DMS 273 treated with DMSO at 0.1 percent for 48 hours (cell line): Measurements from ENCODE around the gene COMT.
"Not testable (repeated sequence)": the region's sequence is repeated elsewhere in the genome, so short reads cannot be mapped to it uniquely, and the experiment has no call there.

Experiments
- DNase-seq: peaks from one replicate; lab custom pipeline; 2025; lab: John Stamatoyannopoulos, UW

Gene COMT

DNA sequence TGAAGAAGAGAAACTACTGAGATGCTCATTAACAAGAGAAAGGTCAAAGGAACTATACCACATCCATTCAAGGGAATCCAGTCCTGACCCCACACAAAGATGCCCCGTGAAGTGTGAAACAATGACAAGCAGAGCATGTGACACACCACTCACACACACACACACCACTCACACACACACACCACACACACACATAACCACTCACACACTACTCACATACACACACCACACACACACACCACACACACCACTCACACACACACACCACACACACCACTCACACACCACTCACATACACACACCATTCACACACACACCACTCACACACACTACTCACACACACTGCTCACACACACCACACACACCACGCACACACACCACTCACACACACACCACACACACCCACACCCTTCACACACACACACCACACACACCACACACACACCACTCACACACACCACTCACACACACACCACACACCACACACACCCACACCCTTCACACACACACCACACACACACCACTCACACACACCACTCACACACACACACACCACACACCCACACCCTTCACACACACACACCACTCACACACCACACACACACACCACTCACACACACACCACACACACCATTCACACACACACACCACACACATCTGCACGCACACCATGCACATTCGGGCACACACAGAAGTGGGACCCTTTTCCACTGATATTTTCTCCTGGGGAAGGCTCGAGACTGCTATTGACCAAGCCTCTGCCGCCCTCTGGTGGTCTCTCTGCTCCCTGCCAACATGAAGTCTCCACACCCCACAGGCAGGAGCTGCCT is 32.0 kb upstream of the COMT start:
- DNase-seq: peak; percentile 7

DNA sequence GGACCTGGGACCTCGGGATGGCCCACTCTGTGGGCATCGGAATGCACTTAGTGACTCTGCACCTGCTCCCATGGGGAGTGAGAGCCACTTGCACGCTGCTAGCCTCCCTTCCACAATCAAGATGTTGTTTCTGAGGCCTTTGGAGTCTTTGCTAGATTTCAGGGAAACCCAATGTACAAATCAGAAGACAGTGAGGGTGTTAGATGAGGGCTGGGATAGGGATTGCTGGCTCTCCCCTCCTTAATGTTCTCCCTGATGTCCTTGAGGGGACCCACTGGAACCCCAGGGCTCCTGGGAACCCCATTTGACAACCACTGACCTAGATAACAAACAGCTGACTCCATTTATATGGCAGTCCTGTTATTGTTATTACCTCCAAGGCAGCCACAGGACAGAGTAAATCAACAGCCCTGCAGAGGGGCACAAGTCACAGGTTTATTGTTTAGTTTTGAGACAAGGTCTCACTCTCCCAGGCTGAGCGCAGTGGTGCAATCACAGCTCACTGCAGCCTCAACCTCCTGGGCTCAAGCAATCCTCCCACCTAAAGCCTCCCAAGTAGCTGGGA is 31.3 kb upstream of the COMT start:
- no peak for DNase-seq

DNA sequence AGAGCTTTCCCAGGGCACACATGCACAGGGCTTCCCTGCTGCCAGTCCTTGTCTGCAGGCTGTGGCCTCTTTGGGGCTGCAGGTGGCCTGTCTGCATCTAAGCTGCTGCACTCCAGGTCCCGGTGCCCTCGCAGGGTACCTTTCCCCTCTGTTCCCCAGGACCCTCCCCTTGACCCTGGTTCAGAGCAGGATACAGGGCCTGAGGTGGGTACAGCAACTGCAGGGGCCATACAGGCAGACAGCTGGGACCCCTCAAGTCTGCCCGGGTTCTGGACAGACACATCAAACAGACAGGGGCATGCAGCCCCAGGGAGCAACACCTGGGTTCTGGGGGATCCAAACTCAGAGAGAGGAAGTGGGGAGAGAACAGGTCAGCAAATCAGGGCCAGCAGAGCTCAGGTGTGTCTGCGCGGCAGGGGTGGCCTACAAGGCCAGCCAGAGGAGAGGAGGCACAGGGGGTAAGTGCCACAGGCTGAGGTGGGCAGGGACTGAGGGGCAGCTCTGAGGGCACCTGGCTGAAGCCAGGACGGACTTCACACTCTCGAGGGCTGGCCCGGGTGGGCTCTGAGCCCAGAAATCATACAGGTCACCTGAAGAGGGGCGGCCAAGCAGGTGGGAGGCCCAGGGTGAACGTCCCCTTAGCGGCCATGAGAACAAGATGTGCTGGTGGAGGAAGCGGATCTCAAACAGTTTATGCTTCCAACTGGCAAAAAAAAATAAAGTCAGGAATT is 29.9 kb upstream of the COMT start:
- DNase-seq: no peak

DNA sequence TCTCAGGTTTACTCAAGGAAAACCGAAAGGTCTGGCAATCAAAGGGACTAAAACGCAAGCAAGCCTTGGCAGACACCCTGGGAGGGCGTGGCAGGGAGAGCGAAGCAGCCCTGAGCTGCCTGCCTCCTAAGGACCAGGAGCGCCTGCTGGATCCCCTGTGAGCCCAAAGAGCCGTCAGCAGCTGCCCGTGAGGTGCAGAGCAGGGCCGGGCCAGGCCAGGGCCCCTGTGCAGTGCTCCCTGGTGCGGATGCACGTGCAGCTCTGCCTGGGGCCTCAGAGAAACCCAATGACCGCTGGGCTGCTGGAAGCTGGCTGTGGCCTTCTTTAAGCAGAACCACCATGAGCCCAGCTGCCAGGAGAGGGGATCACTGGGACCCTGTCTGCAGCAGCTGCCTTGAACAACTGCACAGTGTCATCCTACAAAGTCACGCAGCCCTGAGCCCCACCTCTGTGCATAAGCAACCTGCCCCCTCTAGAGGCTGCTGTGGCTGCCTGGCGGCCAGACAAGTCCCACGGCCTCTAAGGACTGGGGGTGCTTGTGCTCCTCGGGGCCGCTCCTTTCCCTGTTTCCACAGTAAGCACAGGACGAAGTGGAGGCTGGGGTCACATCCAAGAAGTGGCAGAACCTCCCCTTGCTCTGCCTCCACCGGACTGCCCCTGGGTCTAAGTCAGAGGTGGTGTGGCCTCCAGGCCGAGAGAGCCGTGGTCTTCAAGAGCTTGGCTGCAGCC is 29.1 kb upstream of the COMT start:
- no peak for DNase-seq

DNA sequence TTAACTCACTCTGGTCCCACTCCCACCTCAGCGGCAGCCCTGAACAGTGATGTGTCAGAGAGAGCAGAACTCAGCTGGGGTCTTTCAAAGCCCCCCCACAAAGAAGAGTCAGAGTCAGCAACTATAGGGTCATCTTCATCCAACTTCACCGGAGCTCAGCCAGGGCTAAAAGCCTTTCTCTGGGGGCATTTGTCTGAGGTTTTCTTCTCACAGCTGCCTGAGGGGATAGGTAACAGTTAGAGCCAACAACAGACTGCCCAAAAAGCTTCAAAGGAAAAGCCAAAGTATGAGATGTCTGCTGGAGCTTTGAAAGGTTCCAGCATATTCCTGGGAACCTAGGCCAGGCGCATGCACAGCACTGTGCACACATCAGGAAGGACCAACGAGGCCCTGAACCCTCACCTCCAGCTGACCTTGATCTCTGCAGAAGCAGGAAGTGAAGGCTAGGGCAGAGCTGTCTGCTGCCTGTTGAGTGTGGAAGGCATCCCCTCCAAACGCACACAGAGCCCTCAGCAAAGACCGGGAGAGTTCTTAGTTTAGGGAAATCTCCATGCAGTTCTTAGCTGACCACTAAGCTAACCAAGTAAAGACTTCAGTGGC is 28.1 kb upstream of the COMT start:
- DNase-seq: no peak

DNA sequence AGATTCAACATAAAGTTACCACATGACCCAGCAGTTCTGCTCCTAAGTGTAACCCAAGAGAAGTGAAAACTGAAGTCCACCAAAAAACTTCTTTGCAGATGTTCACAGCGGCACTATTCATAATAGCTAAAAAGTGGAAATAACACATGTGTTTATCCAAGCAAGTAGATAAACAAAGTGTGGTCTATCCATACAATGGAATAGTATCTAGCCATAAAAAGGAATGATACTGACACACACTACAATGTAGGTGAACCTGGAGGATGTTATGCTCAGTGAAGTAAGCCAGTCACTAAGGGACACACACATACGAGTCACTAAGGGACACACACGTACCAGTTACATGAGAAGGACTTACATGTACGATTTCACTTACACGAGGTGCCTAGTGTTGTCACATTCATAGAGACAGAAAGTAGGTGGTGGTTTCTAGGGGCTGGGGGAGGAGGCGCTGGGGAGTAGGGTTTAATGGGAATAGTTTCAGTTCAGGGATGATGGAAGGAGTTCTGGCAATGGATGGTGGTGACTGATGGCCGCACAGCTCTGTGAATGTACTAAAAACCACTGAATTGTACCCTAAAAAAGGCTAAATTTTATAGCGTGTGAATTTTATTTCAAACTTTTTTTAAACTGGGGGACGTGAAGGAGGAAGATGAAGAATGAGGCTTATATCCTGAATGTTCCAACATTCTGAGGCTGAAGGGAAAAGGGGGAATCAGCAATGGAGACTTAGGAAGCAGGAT is 27.2 kb upstream of the COMT start:
- no peak for DNase-seq

DNA sequence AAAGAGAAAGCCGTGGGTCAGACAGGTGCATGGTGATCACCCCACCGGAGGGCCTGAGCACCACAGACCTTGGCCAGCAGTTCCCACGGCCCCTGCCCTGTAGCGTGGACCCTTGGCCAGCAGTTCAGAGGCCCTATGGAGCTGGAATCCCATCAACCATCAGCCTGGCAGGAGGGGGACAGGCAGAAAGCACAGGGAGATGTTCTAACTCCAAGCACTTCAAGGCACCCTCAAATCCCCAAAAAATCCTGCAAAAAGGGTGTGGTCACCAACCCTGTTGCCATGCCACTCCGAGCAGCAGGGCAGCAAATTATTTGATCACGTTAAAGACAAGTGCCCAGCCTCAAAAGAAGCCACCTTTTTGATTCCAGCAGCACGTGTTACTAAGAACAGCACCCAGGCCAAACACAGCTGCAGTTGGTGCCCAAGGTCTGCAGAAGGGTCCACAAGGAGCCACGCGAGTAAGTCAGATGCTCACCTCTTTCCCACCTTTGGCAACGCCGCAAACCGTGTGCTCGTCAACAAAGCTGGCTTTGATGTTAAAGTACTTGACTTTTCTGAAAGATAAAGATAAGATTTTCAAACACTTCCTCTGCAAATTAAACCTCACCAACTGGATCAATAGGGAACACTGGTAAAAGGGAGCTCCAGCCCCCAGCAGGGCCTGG is 26.2 kb upstream of the COMT start:
- DNase-seq: no peak

DNA sequence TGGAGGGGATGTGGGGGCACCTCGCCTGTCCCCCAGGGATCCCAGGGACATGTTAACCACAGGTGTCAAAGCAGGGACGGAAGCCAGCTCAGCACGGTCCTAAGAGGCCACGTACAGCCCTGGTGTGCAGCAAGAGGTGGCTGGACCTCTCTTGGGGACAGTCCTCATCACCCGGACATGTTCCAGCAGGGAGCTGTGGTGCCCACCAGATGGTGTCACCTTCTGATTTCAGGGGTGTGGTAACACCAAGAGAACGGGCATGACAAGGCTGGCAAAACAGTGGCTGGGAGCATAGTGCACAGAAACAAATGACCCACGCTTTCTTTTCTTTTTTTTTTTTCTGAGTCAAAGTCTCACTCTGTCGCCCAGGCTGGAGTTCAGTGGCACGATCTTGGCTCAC is 25.6 kb upstream of the COMT start:
- no peak for DNase-seq

DNA sequence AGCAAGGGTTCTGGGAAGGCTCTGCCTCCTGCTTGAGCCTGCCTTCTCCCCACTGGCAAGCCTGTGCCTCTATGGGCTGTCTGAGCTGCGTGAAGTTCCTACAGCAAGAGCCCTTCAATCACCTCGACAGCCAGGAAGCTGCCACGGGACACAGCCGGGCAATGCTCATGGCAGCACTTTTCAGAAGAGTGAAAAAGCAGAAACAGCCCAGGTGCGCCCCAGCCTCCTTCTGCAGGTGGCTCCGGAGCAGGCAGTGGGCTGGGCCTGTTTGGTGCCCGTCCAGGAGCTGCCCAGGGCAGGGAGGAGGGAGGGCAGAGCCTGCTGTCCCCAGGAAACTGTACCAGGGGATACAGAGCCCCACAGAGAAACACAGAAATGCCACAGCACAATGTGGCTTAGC is 24.6 kb upstream of the COMT start:
- no peak for DNase-seq

DNA sequence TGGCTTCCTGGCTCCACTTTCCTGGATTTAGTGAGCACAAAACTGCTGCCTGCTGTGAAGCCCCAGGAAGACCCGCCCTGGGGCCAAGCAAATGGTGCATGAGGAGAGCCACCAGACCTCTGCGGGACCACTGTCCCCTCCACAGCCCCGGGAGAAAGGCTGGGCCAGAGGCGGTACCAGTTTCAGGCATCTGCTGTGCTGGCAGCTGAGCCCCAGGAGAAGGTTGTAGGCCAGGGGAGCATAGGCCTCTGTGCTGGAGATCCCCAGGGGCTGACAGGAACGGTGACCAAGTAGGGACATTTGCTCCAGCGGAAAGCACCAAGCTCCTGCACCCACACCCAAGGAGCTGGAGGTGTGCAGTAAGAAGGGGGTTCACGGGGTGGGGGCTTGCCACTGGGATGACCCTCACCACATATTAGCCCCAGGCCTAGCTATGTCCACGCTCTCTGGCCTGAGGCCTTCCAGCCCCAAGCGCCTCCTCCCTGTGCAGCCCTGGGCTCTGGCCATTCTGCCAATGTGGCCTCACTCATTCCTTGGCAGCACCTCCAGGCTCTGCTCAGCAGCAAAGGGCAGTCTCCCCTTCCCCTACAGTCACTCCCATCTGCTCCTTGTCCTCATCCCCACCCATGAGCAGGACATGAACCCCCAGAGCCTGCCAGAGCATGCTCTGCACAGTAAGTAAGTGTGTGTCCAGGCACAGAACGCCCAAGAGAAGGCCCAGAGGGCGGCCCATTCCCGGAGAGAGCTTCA is 24.0 kb upstream of the COMT start:
- no peak for DNase-seq

DNA sequence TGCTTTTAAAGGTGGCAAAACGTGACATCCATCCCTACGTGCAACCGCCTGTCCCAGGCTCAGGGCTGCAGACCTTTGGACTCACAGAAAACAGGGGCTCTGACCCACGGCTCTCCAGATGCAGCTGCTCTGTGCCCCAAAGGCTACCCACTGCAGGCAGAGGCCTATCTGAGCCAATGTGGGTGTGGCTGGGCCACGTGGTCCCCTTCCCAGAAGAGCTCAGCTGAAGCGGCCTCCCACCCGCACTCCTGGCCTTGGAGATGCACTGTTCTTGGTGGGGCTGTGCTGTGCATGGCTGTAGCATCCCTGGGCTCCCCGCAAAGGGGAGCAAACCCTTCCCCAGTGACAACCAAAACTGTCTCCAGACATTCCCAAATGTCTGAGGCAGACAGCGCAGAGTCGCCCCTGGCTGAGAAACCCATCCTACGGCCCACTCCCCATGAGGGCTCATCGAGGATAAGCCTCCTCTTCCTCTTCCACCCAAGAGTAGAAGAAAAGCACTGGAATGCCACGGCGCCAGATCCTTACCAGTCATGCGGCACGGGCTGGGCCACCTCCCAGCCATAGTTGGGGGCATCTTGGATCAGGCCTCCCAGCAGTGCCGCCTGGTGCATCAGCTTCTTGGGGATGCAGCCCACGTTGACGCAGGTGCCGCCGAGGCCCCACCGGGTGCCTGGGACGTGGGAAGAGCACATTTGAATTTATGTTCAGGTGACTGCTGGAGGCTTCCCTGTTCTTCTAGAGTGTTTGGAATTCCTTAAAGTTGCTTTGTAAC is 23.1 kb upstream of the COMT start:
- DNase-seq: no peak

DNA sequence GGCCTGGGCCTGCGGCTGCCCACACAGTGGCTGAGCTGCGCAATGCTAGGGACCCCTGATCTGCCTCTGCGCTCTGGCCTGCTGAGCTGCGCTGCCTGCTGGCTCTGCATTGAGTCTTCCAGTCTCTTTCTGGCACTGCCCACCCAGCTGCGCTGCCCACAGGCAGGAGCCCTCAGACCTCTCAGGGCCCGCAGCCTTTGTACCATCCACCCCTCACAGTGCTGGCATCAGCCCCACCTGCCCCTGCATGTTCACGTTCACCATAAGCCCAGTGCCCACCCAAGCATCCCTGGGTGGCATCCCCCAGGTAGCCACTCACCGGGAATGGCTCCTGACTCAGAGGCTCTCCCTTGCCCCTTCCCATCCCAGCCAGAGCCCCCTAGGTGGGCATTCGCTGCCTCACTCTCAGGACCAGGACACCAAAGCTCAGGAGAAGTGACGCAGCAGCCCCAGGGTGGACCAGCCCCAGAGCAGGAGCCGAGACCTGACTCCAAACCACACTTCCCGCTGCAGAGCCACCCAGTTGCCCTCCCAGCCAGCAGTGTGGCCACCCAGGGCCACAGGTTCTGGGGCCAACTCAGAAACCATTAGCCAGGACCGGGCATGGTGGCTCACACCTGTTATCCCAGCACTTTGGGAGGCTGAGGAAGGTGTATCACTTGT is 21.7 kb upstream of the COMT start:
- DNase-seq: no peak

DNA sequence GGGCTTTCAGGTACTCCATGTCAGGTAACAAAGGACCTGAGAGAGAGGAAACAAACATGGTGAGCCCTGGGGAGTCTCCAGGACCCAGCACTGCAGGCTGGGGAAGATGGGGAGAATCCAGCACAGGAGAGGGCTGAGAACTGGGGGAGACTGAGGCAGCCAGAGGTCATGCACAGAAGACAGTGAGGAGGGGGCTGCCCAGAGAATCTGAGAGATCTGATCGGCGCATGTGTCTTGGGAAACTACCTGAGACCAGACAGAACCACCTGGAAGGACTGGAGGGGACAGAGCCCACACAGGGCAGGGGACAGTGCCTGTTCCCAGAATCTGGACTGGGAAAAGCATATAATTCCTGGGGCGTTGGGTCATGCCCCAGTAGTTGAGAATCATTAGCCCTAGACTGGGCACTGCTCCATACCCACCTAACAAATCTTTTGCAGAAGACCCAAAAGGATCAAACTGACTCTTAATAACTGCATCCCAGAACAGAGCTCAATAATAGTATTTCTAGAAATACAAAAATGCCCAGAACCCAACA is 20.0 kb upstream of the COMT start:
- DNase-seq: no peak

DNA sequence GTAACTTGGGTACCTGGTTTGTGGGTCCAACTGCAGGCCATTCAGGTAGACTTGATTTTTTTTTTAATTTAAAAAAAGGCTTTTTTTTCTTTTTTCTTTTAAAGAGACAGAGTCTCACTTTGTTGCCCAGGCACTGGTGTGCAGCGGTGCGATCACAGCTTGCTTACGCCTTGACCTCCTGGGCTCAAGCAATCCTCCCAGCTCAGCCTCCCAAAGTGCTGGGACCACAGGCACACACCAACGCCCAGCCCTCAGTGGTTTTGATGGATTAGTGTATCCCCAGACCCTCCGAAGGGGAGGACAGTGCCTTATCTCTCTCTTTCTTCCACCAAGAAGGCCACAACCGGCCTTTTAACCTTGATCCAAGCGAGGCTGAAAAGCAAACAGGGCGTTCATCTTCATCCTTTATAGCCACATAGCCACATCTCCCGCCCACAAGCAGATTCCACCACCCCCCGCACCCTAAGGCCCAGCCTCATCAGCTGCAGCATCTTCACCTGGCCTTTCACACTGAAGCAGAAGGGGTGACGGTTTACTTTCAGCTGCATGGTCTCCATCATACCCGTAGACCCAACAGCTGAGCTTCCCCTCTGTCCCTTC is 17.6 kb upstream of the COMT start:
- DNase-seq: no peak

DNA sequence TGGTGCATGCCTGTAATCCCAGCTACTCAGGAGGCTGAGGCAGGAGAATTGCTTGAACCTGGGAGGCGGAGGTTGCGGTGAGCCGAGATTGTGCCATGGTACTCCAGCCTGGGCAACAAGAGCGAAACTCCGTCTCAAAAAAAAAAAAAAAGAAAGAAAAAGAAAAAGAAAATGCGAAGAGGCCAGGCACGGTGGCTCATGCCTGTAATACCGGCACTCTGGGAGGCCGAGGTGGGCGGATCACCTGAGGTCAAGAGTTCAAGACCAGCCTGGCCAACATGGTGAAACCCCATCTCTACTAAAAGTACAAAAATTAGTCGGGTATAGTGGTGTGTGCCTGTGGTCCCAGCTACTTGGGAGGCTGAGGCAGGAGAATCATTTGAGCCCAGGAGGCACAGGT is 15.5 kb upstream of the COMT start:
- DNase-seq: not testable (repeated sequence)

DNA sequence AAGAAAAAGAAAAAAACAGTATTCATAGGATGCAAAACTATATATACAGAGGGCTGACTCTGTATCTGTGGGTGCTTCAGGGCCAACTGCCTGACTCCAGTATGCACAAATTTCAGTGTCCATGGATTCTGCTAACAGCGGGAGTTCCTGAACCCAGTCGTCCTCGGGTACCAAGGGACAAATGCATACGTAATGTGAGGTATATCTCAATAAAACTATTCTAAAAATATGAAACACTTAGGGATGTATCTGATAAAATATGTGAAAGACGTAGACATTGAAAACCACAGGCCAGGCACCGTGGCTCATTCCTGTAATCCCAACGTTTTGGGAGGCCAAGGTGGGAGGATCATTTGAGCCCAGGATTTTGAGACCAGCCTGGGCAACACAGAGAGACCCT is 13.9 kb upstream of the COMT start:
- no peak for DNase-seq

DNA sequence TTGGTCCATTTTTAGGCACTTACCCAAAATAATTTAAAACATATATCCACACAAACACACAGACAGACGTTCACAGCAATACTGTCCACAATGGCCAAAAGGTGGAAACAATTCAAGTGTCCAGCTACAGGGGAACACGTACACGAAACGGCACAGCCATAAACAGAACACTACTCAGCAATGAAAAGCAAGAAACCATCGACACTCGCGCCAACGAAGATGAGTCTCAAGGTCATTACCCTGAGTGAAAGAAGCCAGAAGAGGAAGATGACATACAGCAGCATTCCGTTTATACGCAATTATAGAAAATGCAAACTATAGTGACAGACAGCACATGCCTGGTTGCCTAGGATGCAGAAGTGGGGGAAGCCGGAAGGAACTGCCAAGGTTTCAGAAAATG is 13.4 kb upstream of the COMT start:
- no peak for DNase-seq
